Epithelial cell of proximal tubule (primary cell): Measurements from ENCODE around the gene WDFY4. TPM values are rescaled to one million over a fixed set of nuclear protein-coding genes. Genes with fewer than 3 reads are reported as not detected.
A peak's percentile ranks its signal among the peaks of the same experiment; 100 is the strongest.

Experiments used
- DNase-seq: peaks from one replicate; pipeline ENCODE4 v3.0.0-alpha.2; 2011; ENCODE audit warnings: low read depth
- H3K4me3 ChIP-seq: 2 replicates; pipeline ENCODE4 v1.5.1; 2011; ENCODE audit warnings: low read depth, mild to moderate bottlenecking, low read length
- total RNA-seq: library from RNA; depleted of rRNA; stranded (reverse); fragments of >200 nt; gene quantifications from 2 replicates; pipeline ENCODE4 v1.2.3, GENCODE V29; 2015
- TF ChIP-seq, protein P1 (sequence below): conservative IDR thresholded peaks from 2 replicates; pipeline ENCODE4 v1.5.1; 2012; ENCODE audit warnings: low read depth, mild to moderate bottlenecking, low read length

WDFY4 gene
- total RNA-seq, 1 donor from 2014 or later = not detected

DNA sequence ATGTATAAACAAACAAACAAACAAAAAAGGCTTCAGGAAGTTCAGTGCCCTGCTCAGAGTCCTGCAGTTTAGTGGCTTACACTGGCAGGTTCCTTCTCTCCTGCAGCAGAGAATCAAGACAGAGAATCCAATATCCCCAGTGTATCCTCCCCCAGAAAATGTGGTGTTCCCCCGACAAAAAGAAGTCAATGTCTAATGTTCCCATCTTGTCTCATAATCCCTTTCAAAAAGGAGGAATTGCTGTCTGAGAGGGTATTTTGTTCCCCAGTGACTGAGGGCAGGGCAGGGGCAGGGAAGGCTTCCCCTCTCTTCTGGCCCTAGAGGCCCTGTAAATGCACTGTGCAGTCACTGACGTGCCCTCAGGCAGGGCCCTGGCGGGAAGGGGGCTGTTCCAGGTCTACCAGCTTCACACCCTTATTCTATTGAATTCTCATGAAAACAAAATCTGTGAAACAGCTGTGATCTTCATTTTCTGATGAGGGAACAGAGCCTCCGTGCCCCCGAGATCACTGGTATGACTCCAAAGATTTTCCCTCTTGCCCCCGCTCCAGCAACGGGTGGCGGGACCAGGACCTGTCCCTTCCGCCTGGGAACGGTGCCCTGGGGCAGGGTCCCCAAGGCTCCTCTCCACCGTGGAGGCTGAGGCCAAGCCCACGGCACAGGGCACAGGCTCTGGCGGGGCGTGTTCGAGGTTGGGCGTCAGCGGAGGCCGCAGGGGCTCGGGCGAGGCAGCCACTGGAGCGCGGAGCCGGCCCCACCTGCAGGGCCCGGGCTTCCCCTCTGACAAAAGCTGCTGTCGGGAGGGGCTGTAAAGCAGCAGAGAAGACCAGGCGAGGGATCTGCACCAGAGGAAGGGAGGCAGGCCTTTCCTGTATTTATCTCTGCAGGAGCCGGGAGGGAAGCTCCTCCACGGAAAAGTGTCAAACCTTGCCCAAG is 13.4 kb upstream of the WDFY4 start:
- TF ChIP-seq, protein P1, sequence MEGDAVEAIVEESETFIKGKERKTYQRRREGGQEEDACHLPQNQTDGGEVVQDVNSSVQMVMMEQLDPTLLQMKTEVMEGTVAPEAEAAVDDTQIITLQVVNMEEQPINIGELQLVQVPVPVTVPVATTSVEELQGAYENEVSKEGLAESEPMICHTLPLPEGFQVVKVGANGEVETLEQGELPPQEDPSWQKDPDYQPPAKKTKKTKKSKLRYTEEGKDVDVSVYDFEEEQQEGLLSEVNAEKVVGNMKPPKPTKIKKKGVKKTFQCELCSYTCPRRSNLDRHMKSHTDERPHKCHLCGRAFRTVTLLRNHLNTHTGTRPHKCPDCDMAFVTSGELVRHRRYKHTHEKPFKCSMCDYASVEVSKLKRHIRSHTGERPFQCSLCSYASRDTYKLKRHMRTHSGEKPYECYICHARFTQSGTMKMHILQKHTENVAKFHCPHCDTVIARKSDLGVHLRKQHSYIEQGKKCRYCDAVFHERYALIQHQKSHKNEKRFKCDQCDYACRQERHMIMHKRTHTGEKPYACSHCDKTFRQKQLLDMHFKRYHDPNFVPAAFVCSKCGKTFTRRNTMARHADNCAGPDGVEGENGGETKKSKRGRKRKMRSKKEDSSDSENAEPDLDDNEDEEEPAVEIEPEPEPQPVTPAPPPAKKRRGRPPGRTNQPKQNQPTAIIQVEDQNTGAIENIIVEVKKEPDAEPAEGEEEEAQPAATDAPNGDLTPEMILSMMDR = no peak
- no peak for DNase-seq
- no peak overlapping the region for H3K4me3 ChIP-seq

DNA sequence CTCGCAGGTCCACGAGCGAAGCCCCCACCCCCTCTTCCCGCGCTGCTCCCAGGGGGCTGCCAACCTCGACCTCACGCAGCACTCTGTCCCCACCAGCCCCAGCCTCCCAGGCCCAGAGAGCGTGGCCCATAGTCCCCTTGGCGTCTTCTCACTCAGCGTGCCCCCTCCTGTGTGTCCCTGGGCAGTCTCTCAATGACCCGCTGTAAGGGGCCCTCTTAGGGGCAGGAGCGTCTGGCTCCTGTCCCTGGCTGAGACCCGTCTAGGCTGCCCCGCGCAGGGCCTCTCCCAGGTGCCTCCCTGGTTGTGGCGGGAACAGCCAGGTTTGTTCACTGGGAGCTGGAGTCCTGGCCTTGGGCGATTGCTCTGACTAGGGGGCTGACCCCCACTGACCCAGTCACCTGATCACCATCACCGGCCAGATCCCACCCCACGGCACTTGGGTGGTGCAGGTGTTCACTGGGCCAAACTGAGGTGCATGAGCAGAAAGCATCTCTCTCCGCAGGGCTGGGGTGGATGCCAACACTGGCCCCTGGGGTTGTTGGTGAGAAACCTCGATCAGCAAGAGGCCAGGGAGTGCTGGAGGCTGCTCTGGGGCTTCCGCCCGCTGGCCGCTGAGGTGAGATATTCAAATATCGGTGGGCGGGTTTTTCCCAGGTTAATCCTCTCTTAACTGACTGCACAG is 12.6 kb upstream of the WDFY4 start:
- TF ChIP-seq, protein P1 = no peak
- no peak for DNase-seq
- no peak overlapping the region for H3K4me3 ChIP-seq

DNA sequence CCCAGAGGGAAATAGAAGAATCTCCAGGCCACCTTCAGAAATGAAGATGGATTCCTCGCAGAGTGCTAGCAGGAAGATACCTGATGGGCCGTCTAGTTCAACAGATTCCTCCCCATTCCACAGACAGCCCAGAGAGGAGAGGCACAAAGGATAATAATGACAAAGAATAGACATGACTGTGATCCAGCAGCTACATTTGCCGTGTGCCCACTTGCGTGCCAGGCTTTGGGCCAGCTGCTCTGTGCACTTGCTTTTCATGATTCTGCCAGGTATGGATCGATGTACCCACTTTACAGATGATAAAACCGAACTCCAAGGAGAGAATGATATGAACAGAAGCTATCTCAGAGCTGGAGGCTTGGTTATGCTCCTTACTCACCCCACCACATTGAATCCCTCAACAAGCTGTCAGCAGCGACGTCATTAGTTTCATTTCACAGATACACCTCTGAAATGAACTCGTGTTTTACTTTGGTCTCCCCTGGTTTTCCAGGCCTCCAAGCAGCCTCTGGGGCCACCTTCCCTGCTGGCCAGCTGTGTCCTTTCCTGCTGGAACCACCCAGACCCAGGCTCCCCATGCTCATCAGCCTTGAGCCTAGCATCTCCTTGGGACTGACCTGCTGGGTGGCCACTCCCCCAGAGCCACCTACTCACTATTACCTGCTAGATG is 11.9 kb upstream of the WDFY4 start:
- DNase-seq = no peak
- no peak overlapping the region for H3K4me3 ChIP-seq
- TF ChIP-seq, protein P1 = no peak

DNA sequence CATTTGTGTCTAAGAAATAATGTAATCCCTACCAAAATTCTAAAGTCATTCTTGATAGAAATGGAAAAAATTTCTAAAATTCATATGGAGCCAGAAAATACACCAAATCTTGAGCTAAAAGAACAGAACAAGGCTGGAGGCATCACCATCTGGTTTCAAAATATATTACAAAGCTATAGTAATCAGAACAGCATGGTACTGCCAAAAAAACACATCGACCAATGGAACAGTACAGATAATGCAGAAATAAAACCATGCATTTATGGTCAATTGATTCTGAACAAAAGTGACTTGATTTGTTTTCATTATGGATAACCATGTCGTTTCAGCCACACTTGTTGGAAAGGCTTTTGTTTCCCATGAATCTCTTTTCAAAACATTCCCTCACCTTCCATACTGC is 7.0 kb upstream of the WDFY4 start:
- TF ChIP-seq, protein P1 = no peak
- no peak for DNase-seq
- H3K4me3 ChIP-seq = no peak overlapping the region

DNA sequence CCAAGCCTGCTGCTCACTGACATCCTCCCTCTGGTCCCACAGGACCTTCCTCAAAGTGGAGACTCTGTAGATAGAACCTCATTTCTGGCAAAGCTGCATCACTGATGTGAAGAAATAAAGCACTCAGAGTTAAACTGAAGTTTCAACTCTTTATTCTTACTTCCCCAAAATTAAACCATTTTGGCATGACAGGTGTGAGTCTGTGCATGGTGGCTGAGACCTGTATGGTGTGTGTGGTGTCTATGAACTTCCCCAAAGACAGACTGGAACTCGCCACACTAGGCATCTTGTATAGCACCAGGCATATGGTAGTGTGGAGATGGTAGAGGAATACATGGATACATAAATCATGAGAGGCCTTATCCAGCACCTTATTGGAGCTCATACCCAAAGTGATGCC is 6.6 kb upstream of the WDFY4 start:
- TF ChIP-seq, protein P1 = no peak
- no peak overlapping the region for H3K4me3 ChIP-seq

DNA sequence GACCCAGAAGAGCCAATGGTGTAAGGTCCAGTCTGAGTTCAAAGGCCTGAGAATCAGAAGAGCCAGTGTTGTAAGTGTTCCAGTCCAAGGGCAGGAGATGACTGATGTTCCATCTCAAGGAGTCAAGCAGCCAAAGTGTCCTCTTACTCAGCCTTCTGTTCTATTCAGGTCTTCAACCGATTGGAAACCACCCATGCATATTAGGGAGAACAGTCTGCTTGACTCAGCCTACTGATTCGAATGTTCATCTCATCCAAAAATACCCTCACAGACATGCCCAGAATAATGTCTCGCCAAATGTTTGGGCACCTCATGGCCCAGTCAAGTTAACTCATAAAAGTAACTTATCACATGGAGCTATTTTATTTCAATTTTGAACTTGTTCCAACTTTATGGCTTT is 2.9 kb upstream of the WDFY4 start:
- TF ChIP-seq, protein P1 = no peak
- DNase-seq = peak; percentile 19
- no peak overlapping the region for H3K4me3 ChIP-seq

More for the DNA sequence above, 6.6 kb upstream of the WDFY4 start:
- no peak for DNase-seq
